Mesenchymal stem cell (in vitro differentiated cells and primary cell): ENCODE data around the gene TPO.

Experiments
- DNase-seq: peaks from one replicate; pipeline ENCODE4 v3.0.0-alpha.2; 2013
- H2AFZ ChIP-seq: one replicate; pipeline ENCODE4 v1.6.1; 2013; ENCODE audit warnings: low read depth, mild to moderate bottlenecking, control low read depth, inconsistent platforms, low read length, moderate library complexity
- H2AK5ac ChIP-seq: 2 replicates; pipeline ENCODE4 v1.6.1; 2013; ENCODE audit warnings: low read length, moderate library complexity, mild to moderate bottlenecking, inconsistent platforms; ENCODE audit not compliant: severe bottlenecking
- H2BK120ac ChIP-seq: one replicate; pipeline ENCODE4 v1.6.1; 2013; ENCODE audit warnings: low read depth, mild to moderate bottlenecking, inconsistent platforms, low read length, moderate library complexity
- H2BK12ac ChIP-seq, 2 experiments: one replicate each; pipeline ENCODE4 v1.6.1; 2013; ENCODE audit warnings: inconsistent platforms in 2 of 2, low read length in 2 of 2, mild to moderate bottlenecking in 2 of 2, moderate library complexity in 2 of 2, control low read depth in 1 of 2
- H2BK15ac ChIP-seq: one replicate; pipeline ENCODE4 v1.6.1; 2013; ENCODE audit warnings: mild to moderate bottlenecking, low read depth, inconsistent platforms; ENCODE audit not compliant: poor library complexity, severe bottlenecking
- H2BK5ac ChIP-seq: 2 replicates; pipeline ENCODE4 v1.6.1; 2013; ENCODE audit warnings: low read depth, mild to moderate bottlenecking, low read length, control low read depth, inconsistent platforms; ENCODE audit not compliant: poor library complexity, severe bottlenecking
- H3K14ac ChIP-seq, 2 experiments: one replicate each; pipeline ENCODE4 v1.6.1; 2013; ENCODE audit warnings: inconsistent platforms in 2 of 2, low read length in 2 of 2, control low read depth in 1 of 2, mild to moderate bottlenecking in 1 of 2, moderate library complexity in 1 of 2
- H3K18ac ChIP-seq, 2 experiments: one replicate each; pipeline ENCODE4 v1.6.1; 2013; ENCODE audit warnings: inconsistent platforms in 2 of 2, low read length in 2 of 2, control low read depth in 1 of 2, low read depth in 1 of 2, mild to moderate bottlenecking in 1 of 2
- H3K23ac ChIP-seq, 2 experiments: one replicate each; pipeline ENCODE4 v1.6.1; 2013; ENCODE audit warnings: inconsistent platforms in 2 of 2, low read length in 2 of 2, mild to moderate bottlenecking in 2 of 2, moderate library complexity in 2 of 2, control low read depth in 1 of 2
- H3K27ac ChIP-seq: 2 replicates; pipeline ENCODE4 v1.5.1; 2013; ENCODE audit warnings: mild to moderate bottlenecking, moderate library complexity, low read length, control low read depth, inconsistent platforms; ENCODE audit not compliant: poor library complexity, severe bottlenecking
- H3K27me3 ChIP-seq, 2 experiments: 2 replicates each; pipeline versions ENCODE4 v1.6.1 to v1.7.0; 2013; ENCODE audit warnings: low read length in 2 of 2, mild to moderate bottlenecking in 2 of 2, moderate library complexity in 2 of 2, control low read depth in 1 of 2, inconsistent platforms in 1 of 2; ENCODE audit not compliant: control insufficient read depth in 1 of 2, insufficient read depth in 1 of 2
- H3K36me3 ChIP-seq, 2 experiments: 2 replicates each; pipeline versions ENCODE4 v1.6.1 to v1.7.0; 2013; ENCODE audit warnings: low read length in 2 of 2, control low read depth in 1 of 2, inconsistent platforms in 1 of 2, low read depth in 1 of 2, mild to moderate bottlenecking in 1 of 2; ENCODE audit not compliant: insufficient read depth in 2 of 2, control insufficient read depth in 1 of 2
- H3K4ac ChIP-seq, 2 experiments: one replicate each; pipeline ENCODE4 v1.6.1; 2013; ENCODE audit warnings: inconsistent platforms in 2 of 2, low read length in 2 of 2, mild to moderate bottlenecking in 2 of 2, moderate library complexity in 2 of 2, control low read depth in 1 of 2, low read depth in 1 of 2
- H3K4me1 ChIP-seq: 2 replicates; pipeline ENCODE4 v1.6.1; 2013; ENCODE audit warnings: low read depth, low read length, control low read depth; ENCODE audit not compliant: control insufficient read depth, insufficient read depth
- H3K4me2 ChIP-seq: 2 replicates; pipeline ENCODE4 v1.6.1; 2013; ENCODE audit warnings: low read length, mild to moderate bottlenecking, inconsistent platforms; ENCODE audit not compliant: poor library complexity, severe bottlenecking
- H3K4me3 ChIP-seq, 2 experiments: 2 replicates each; pipeline versions ENCODE4 v1.5.1 to v1.7.0; 2013; ENCODE audit warnings: low read length in 2 of 2, mild to moderate bottlenecking in 2 of 2, control low read depth in 1 of 2, low read depth in 1 of 2; ENCODE audit not compliant: insufficient read depth in 1 of 2
- H3K79me1 ChIP-seq: replicated peaks from 2 replicates; pipeline ENCODE4 v1.6.1; 2013; ENCODE audit warnings: mild to moderate bottlenecking, control low read depth, low read length, inconsistent platforms; ENCODE audit not compliant: poor library complexity, severe bottlenecking
- H3K9ac ChIP-seq: 2 replicates; pipeline ENCODE4 v1.7.0; 2013; ENCODE audit warnings: mild to moderate bottlenecking, low read length, moderate library complexity
- H3K9me3 ChIP-seq: 2 replicates; pipeline ENCODE4 v1.7.0; 2013; ENCODE audit warnings: mild to moderate bottlenecking, low read length; ENCODE audit not compliant: control insufficient read depth
- H4K8ac ChIP-seq: one replicate; pipeline ENCODE4 v1.6.1; 2013; ENCODE audit warnings: inconsistent platforms, mild to moderate bottlenecking, low read length, moderate library complexity
- H4K91ac ChIP-seq: one replicate; pipeline ENCODE4 v1.6.1; 2013; ENCODE audit warnings: mild to moderate bottlenecking, low read length, inconsistent platforms
- WGBS: methylation state at CpG from one replicate; pipeline ENCODE4 v1.1.7; 2013; ENCODE audit warnings: mixed read lengths; 5-methylcytosine and 5-hydroxymethylcytosine counted together

The TPO gene

DNA sequence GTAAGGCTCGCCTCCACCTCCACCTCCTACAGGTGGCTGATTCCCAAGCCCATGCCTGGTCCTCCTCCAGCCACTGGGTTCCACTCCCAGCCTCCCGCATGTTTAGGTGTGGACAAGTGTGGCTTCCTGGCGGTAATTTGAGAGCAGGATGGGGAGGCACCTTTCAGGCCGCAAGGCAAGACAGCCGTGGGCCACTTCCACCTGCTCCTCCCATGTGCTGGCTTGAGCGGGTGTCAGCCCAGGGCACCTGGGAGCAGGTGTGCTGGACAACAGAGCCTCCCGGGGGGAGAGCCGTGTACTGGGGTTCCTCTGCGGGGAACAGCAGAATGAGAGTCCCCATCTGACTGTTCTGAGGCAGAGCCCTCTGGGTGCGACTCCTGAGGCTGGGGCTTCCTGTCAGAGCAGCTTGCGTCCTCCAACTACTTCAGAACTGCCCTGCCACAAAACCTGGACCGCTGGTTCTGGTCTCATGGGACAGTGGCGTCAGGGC is 83.9 kb downstream of the TPO start:
- no peaks in the 10 kb centered on the region for H3K9me3 ChIP-seq
- H3K27ac ChIP-seq, result no peak overlapping the region
- no peaks in the 10 kb centered on the region for H3K4me1 ChIP-seq
- H2BK5ac ChIP-seq, result no peak overlapping the region
- DNase-seq, result no peak
- H2BK120ac ChIP-seq, result no peak overlapping the region
- WGBS, result 84% methylated on average over 11 of the region's 13 CpGs
- H2BK15ac ChIP-seq, result no peak overlapping the region
- H2BK12ac ChIP-seq, result no peak overlapping the region
- H3K23ac ChIP-seq, result no peak overlapping the region
- H3K4ac ChIP-seq, result no peak overlapping the region
- no peak overlapping the region for H2AFZ ChIP-seq
- no peak overlapping the region for H2AK5ac ChIP-seq
- no peaks in the 10 kb centered on the region for H3K79me1 ChIP-seq
- no peak overlapping the region for H3K18ac ChIP-seq
- no peak overlapping the region for H3K14ac ChIP-seq
- no peaks in the 10 kb centered on the region for H3K36me3 ChIP-seq
- no peak overlapping the region for H4K8ac ChIP-seq
- H3K27me3 ChIP-seq, result peaks cover 0 to 31% of the 10 kb centered on the region in 2 experiments
- no peak overlapping the region for H3K9ac ChIP-seq
- H4K91ac ChIP-seq, result no peak overlapping the region
- H3K4me3 ChIP-seq, result no peak overlapping the region
- H3K4me2 ChIP-seq, result no peak overlapping the region

DNA sequence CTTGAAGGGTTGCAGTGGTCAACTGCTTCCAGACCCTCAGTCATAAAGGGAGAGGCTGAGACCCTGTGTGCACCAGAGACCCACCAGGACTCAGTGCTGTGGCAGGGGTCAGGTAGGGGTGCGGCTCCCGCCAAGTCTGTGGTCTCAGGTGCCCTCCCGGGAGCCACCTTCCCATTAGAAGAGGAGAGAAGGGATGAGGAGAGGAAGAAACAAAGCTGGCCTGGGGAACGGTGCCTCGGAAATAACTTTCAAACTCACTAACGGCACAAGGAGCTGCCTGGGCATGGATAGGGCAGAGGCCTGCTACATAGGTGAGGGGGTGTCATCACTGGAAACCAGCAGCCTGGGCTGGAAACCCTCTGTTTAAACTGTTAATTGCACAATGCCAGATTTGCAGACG is 84.9 kb downstream of the TPO start:
- Histone ChIP-seq H4K8ac (no peak overlapping the region), H3K27ac (no peak overlapping the region), H2BK15ac (no peak overlapping the region), H3K18ac (no peak overlapping the region), H2AK5ac (no peak overlapping the region), H2BK5ac (no peak overlapping the region), H2BK120ac (no peak overlapping the region), H3K79me1 (no peaks in the 10 kb centered on the region), H3K9me3 (no peaks in the 10 kb centered on the region), H3K4me1 (no peaks in the 10 kb centered on the region), H3K4ac (no peak overlapping the region), H4K91ac (no peak overlapping the region), H3K23ac (no peak overlapping the region), H3K27me3 (peaks cover 0 to 31% of the 10 kb centered on the region in 2 experiments), H3K9ac (no peak overlapping the region), H3K4me3 (no peak overlapping the region), H3K4me2 (no peak overlapping the region), H3K14ac (no peak overlapping the region), H2AFZ (no peak overlapping the region), H2BK12ac (no peak overlapping the region), H3K36me3 (no peaks in the 10 kb centered on the region)
- DNase-seq, result no peak
- 78% methylated on average over 7 of the region's 7 CpGs for WGBS

DNA sequence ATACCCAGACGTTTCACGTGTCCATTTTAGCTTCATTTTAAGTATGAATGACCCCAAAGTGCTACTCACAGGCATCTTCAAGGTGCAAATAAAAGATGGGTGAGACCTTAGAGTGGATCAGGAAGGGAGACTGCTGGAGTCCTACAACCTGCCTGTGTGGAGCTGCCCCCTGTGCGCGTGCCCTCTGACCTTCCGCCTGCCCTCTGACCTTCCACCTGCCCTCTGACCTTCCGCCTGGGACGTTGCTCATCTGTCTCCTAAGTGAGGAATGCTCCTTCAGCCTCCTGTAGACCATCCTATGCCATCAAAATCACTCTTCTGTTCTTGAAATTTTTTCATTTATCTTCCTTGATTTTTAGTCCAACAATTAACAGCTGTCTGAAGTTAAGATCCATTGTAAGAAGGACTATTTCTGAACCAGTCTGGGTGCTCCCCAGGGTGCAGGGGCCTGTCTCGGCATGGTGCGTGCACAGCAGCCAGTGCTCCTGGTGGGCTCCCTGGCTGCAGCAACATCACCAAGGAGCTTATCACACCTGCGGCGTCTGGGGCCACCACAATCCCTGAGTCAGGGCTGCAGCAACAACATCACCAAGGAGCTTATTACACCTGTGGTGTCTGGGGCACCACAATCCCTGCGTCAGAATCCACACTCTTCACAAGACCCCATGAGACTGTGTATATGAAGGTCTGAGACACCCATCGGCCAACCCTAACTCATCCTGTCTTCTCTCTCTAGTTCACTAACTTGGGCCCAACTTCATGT is 86.0 kb downstream of the TPO start:
- Histone ChIP-seq H3K4me2 (no peak overlapping the region), H2BK120ac (no peak overlapping the region), H3K9me3 (no peaks in the 10 kb centered on the region), H2AK5ac (no peak overlapping the region), H2AFZ (no peak overlapping the region), H3K18ac (no peak overlapping the region), H2BK15ac (no peak overlapping the region), H3K4me3 (no peak overlapping the region), H3K79me1 (no peaks in the 10 kb centered on the region), H3K9ac (no peak overlapping the region), H3K4me1 (no peaks in the 10 kb centered on the region), H3K36me3 (no peaks in the 10 kb centered on the region), H3K4ac (no peak overlapping the region), H3K14ac (no peak overlapping the region), H3K27me3 (peaks cover 0 to 33% of the 10 kb centered on the region in 2 experiments), H3K27ac (no peak overlapping the region), H3K23ac (no peak overlapping the region), H4K8ac (no peak overlapping the region), H4K91ac (no peak overlapping the region), H2BK5ac (no peak overlapping the region), H2BK12ac (no peak overlapping the region)
- WGBS, result 88% methylated on average over 12 of the region's 13 CpGs
- no peak for DNase-seq

DNA sequence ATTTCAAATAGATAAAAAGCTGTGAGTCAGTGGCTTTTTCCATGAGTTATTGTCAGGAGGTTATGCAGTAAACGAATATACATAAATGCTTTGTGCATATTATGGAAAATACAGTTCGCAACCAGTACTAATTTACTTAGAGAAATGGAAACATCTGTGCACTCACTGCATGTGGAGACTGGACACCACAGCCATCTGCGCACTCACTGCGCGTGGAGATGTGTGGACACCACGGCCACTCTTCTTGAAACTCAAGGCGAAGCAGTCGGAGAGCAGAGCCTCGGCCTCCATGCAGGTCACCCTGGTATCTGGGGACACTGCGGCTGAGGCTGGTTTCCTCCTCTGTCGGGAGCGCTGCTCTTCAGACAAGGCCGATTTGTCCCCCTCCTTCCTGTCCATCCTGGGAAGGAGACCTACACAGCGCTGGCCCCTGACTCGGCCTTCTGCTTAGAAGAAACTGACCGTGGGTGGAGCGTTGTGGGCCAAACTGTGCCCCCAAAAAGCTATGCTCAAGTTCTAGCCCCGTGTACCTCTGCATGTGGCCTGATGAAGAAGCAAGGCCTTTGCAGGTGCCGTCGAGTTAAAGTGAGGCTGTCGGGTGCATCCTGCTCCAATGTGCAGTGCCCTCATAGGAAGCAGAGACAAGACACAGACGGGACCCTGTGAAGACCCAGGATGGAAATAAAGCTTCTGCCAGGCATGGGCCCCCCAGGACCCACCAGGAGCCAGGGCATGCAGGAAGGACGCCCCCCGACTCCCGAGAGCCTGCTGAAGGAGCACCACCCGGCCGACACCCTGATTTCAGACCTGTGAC is 88.0 kb downstream of the TPO start:
- Histone ChIP-seq H2BK12ac (no peak overlapping the region), H3K27ac (no peak overlapping the region), H4K91ac (no peak overlapping the region), H4K8ac (no peak overlapping the region), H2BK5ac (no peak overlapping the region), H2BK15ac (no peak overlapping the region), H3K9me3 (no peaks in the 10 kb centered on the region), H3K36me3 (no peaks in the 10 kb centered on the region), H2BK120ac (no peak overlapping the region), H3K4ac (no peak overlapping the region), H3K27me3 (peaks cover 0 to 27% of the 10 kb centered on the region in 2 experiments), H3K9ac (no peak overlapping the region), H3K14ac (no peak overlapping the region), H3K4me2 (no peak overlapping the region), H3K18ac (no peak overlapping the region), H2AFZ (no peak overlapping the region), H3K4me3 (no peak overlapping the region), H3K79me1 (no peaks in the 10 kb centered on the region), H3K23ac (no peak overlapping the region), H3K4me1 (peaks cover 2% of the 10 kb centered on the region), H2AK5ac (no peak overlapping the region)
- no peak for DNase-seq
- 83% methylated on average over 27 of the region's 27 CpGs for WGBS
